DOHH2 (cell line): Measurements from ENCODE around the gene DRC3.

Source experiments
- EZH2phosphoT487 ChIP-seq: fragments of 200-600 bp; sonication (generic); IDR thresholded peaks from 2 replicates; pipeline ENCODE4 v1.6.1; 2017; ENCODE audit warnings: borderline replicate concordance, mild to moderate bottlenecking, antibody characterized with exemption, low read length, moderate library complexity, mixed read lengths
- TF ChIP-seq, protein P1 (sequence below): fragments of 200-600 bp; sonication (generic); IDR thresholded peaks from one replicate; pipeline ENCODE4 v1.5.1; 2014; ENCODE audit warnings: antibody characterized with exemption, mild to moderate bottlenecking, low read depth, low read length; ENCODE audit not compliant: poor library complexity, severe bottlenecking

DNA sequence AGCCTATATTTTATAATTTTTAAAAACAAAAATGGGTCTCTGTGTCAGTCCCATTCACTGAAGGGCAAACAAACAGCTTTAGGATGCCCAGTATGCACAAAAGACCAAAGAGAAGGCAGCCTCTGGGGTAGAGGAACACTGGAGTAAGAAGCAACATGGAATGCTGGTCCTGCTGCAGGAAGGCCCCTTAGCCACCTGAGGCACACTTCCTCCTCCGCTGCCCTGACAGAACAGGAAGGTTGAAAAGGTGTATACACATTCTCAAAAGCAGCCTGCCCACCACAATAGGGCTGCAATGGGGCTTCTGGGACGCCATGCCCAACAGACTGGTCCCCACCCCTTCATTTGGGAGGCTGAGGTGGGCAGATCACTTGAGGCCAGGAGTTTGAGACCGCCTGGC, 20.0 kb upstream of the DRC3 start:
- TF ChIP-seq, protein P1, sequence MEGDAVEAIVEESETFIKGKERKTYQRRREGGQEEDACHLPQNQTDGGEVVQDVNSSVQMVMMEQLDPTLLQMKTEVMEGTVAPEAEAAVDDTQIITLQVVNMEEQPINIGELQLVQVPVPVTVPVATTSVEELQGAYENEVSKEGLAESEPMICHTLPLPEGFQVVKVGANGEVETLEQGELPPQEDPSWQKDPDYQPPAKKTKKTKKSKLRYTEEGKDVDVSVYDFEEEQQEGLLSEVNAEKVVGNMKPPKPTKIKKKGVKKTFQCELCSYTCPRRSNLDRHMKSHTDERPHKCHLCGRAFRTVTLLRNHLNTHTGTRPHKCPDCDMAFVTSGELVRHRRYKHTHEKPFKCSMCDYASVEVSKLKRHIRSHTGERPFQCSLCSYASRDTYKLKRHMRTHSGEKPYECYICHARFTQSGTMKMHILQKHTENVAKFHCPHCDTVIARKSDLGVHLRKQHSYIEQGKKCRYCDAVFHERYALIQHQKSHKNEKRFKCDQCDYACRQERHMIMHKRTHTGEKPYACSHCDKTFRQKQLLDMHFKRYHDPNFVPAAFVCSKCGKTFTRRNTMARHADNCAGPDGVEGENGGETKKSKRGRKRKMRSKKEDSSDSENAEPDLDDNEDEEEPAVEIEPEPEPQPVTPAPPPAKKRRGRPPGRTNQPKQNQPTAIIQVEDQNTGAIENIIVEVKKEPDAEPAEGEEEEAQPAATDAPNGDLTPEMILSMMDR, result no peak
- TF ChIP-seq EZH2phosphoT487, result no peak
